Measurements from ENCODE around the gene SLC43A2. TPM values are rescaled to one million over a fixed set of nuclear protein-coding genes. Genes with fewer than 3 reads are reported as not detected.

Gene SLC43A2
- total and polyA plus RNA-seq, 2 donors (not counting 1 experiment from before 2014, with no cell fraction given), result 8.4 to 13.7 TPM

GRCh38 chr17:1635675-1636465 is 7.2 kb upstream of the SLC43A2 start:
- Histone ChIP-seq H3K9ac (ENCODE audit: insufficient read depth, low read length) (no peak overlapping the region), H4K20me1 (ENCODE audit: control insufficient read depth, extremely low read depth, insufficient read depth, low read length) (no peaks in the 10 kb centered on the region), H2AFZ (ENCODE audit: low read length) (no peak overlapping the region), H3K4me1 (ENCODE audit: control insufficient read depth, extremely low read depth, insufficient read depth, low read length) (no peaks in the 10 kb centered on the region), H3K9me3 (ENCODE audit: control insufficient read depth, insufficient read depth, low read depth, low read length) (no peaks in the 10 kb centered on the region), H3K27ac (ENCODE audit: insufficient read depth, low read length) (no peak overlapping the region), H3K4me3 (replicated peaks in 1 of 4; ENCODE audit: control extremely low read depth in 1 of 4, insufficient read depth in 1 of 4, low read depth in 3 of 4, low read length in 4 of 4) (no peak overlapping the region), H3K79me2 (ENCODE audit: control insufficient read depth, insufficient read depth, low read length) (no peaks in the 10 kb centered on the region), H3K36me3 (ENCODE audit: control insufficient read depth, insufficient read depth, low read length) (no peaks in the 10 kb centered on the region), H3K4me2 (ENCODE audit: extremely low read depth, insufficient read depth, low read length) (no peak overlapping the region), H3K27me3 (ENCODE audit: control insufficient read depth, insufficient read depth, low read length) (no peaks in the 10 kb centered on the region)
- TF ChIP-seq EZH2 (IDR thresholded peaks at IDR 0.05; ENCODE audit: low read length, missing control alignments), result no peak
- TF ChIP-seq CTCF (conservative IDR thresholded peaks at IDR 0.05 in 1 of 2, IDR thresholded peaks at IDR 0.05 in 1 of 2; ENCODE audit: low read depth in 1 of 2, low read length in 2 of 2), result no peak
- no peak for DNase-seq (ENCODE audit: low read depth in 2 of 2)

GRCh38 chr17:1634841-1635650 is 6.4 kb upstream of the SLC43A2 start:
- no peak overlapping the region for H3K4me2 ChIP-seq (ENCODE audit: extremely low read depth, insufficient read depth, low read length)

More at GRCh38 chr17:1634841-1635650, 6.4 kb upstream of the SLC43A2 start:
- H3K9ac ChIP-seq (ENCODE audit: insufficient read depth, low read length), result no peak overlapping the region
- no peaks in the 10 kb centered on the region for H3K4me1 ChIP-seq (ENCODE audit: control insufficient read depth, extremely low read depth, insufficient read depth, low read length)
- TF ChIP-seq EZH2 (IDR thresholded peaks at IDR 0.05; ENCODE audit: low read length, missing control alignments), result no peak
- no peak for TF ChIP-seq CTCF (conservative IDR thresholded peaks at IDR 0.05 in 1 of 2, IDR thresholded peaks at IDR 0.05 in 1 of 2; ENCODE audit: low read depth in 1 of 2, low read length in 2 of 2)
- no peaks in the 10 kb centered on the region for H3K79me2 ChIP-seq (ENCODE audit: control insufficient read depth, insufficient read depth, low read length)
- no peak overlapping the region for H2AFZ ChIP-seq (ENCODE audit: low read length)
- H3K9me3 ChIP-seq (ENCODE audit: control insufficient read depth, insufficient read depth, low read depth, low read length), result no peaks in the 10 kb centered on the region
- H3K27ac ChIP-seq (ENCODE audit: insufficient read depth, low read length), result no peak overlapping the region
- no peaks in the 10 kb centered on the region for H3K27me3 ChIP-seq (ENCODE audit: control insufficient read depth, insufficient read depth, low read length)
- no peaks in the 10 kb centered on the region for H3K36me3 ChIP-seq (ENCODE audit: control insufficient read depth, insufficient read depth, low read length)
- no peaks in the 10 kb centered on the region for H4K20me1 ChIP-seq (ENCODE audit: control insufficient read depth, extremely low read depth, insufficient read depth, low read length)
- DNase-seq (ENCODE audit: low read depth in 2 of 2), result no peak
- H3K4me3 ChIP-seq (replicated peaks in 1 of 4; ENCODE audit: control extremely low read depth in 1 of 4, insufficient read depth in 1 of 4, low read depth in 3 of 4, low read length in 4 of 4), result no peak overlapping the region
